ENCODE data around the gene TMIGD1.

TMIGD1 gene

DNA sequence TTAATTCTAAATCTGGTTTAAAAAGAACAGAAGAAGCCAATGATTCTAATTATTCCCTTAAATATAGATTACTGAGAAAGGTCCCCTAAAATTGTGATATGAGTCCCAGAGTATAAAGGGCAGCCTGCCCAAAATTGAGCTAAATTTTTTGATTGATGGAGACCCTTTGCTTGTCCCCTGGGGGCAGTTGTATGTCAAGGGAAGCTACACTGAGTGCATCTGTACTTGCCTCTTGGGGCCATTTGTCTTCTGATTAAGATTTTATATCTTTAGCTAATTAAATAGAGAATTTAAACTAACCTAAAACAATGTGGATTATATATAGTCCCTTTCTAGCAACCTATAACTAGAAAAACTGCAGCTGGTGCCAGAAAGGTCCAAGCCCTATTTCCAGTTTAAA, 54.7 kb downstream of the TMIGD1 start:
- no peak for FAIRE-seq

GRCh38 chr17:30278032-30278431, 55.8 kb downstream of the TMIGD1 start:
- peak; percentile 93 for FAIRE-seq

GRCh38 chr17:30275911-30276310, 57.9 kb downstream of the TMIGD1 start:
- no peak for FAIRE-seq

DNA sequence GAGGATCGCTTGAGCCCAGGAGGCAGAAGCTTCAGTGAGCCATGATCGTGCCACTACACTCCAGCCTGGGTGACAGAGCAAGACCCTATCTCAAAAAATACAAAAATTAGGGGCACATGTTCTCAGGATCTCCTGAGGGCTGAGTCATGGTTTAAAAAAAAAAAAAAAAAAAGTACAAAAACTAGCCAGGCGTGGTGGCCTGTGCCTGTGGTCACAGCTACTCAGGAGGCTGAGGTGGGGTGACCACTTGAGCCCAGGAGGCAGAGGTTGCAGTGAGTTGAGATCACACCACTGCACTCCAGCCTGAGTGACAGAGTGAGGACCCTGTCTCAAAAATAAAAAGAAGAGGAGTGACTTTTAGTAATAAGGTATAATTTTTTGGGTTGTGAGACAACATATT, 59.0 kb downstream of the TMIGD1 start:
- FAIRE-seq: no peak

GRCh38 chr17:30273373-30273772, 60.5 kb downstream of the TMIGD1 start:
- no peak for FAIRE-seq

GRCh38 chr17:30271102-30271501, 62.8 kb downstream of the TMIGD1 start:
- no peak for FAIRE-seq

GRCh38 chr17:30267625-30268024, 66.2 kb downstream of the TMIGD1 start:
- FAIRE-seq: no peak

Measured in G401.6 (cell line).